AG09319 (cell line): Measurements from ENCODE around the gene RPUSD1.

Source experiments
- DNase-seq: peaks from one replicate; pipeline ENCODE4 v3.0.0-alpha.2; 2010; ENCODE audit warnings: low read depth; ENCODE audit errors: extremely low read depth
- TF ChIP-seq, protein P1 (sequence below): IDR thresholded peaks from 2 replicates; pipeline ENCODE4 v1.5.1; 2011; ENCODE audit warnings: low read depth, mild to moderate bottlenecking, inconsistent platforms, low read length, moderate library complexity

RPUSD1 gene

DNA sequence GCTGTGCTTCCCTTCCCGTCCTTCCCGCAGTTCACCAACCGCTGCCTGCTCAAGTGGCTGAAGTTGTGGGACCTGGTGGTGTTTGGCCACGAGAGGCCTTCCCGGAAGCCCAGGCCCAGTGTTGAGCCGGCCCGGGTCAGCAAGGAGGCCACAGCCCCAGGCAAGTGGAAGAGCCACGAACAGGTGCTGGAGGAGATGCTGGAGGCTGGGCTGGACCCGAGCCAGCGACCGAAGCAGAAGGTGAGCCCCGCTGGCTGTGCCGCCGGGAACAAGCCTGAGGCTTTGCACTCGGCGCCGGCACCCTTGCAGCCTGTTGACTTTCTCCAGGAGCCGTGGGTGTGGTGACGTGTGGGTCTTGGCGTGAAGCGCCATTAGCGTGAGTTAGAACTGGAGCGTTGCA, 3.0 kb upstream of the RPUSD1 start:
- TF ChIP-seq, protein P1, sequence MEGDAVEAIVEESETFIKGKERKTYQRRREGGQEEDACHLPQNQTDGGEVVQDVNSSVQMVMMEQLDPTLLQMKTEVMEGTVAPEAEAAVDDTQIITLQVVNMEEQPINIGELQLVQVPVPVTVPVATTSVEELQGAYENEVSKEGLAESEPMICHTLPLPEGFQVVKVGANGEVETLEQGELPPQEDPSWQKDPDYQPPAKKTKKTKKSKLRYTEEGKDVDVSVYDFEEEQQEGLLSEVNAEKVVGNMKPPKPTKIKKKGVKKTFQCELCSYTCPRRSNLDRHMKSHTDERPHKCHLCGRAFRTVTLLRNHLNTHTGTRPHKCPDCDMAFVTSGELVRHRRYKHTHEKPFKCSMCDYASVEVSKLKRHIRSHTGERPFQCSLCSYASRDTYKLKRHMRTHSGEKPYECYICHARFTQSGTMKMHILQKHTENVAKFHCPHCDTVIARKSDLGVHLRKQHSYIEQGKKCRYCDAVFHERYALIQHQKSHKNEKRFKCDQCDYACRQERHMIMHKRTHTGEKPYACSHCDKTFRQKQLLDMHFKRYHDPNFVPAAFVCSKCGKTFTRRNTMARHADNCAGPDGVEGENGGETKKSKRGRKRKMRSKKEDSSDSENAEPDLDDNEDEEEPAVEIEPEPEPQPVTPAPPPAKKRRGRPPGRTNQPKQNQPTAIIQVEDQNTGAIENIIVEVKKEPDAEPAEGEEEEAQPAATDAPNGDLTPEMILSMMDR: no peak
- DNase-seq: no peak

DNA sequence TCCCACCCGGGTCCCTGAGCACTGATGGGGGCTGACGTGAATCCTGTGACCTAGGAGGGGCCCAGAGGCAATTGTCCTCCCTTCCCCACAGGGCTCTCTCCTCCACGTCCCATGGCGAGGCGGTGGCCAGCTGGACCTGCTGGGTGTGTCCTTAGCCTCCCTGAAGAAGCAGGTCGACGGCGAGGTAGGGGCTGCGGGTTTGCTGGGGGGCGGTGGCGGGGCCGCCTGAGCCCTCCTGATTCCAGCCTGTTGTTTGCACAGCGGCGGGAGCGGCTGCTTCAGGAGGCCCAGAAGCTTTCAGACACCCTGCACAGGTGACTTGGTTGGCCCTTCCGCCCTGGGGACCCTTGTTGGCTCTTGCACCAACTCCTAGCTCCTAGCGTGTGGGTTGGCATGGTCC, 1.9 kb upstream of the RPUSD1 start:
- TF ChIP-seq, protein P1: no peak
- no peak for DNase-seq

DNA sequence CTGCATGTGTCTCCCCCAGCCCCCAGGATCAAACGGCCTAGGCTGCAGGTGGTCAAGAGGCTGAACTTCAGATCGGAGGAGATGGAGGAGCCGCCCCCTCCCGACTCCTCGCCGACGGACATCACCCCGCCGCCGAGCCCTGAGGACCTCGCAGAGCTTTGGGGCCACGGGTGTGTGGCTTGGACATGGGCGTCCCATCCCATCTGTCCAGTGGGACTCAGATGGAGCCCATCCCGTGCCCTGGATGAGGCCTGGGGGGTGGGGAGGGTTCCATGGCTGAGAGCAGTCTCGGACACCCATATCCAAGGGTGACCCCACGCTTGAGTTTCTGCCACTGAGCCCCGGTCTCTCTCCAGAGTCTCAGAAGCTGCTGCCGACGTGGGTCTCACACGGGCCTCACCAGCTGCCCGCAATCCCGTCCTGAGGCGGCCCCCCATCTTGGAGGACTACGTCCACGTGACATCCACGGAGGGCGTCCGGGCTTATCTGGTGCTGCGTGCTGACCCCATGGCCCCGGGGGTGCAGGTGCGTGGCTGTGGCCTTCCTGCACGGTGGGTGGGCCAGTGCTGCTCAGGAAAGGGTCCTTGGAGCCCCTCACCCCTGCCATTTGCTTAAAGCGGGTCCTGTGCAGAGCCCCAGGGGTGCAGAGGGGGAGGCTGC, 1.1 kb upstream of the RPUSD1 start:
- no peak for DNase-seq
- TF ChIP-seq, protein P1: no peak

DNA sequence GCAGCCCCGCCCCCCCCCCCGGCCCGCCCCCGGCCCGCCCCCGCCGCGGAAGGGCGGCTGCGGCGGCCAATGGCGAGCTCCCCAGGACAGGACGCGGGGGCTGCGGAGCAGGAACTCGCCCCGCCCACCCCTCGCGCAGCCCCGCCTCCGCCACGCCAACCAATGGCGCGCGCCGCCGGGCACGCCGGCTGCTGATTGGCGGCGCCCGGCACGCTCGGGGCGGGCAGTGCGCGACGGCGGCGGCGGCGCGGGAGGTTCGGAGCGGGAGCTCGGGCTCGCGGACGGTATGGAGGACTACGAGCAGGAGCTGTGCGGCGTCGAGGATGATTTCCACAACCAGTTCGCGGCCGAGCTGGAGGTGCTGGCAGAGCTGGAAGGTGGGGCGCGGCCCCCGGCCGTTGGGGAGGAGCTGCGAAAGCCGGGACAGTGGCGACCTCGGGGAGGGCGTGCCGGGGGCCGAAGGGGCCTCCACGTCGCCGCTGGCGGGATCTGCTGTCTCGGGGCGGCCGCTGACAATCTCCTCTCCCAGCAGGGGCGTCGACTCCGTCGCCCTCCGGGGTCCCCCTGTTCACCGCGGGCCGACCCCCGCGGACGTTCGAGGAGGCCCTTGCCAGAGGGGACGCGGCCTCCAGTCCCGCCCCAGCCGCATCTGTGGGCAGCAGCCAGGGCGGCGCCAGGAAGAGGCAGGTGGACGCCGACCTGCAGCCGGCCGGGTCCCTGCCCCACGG, 382 bp upstream of the RPUSD1 start, which contains the start of gene CHTF18:
TSS of gene CHTF18 (plus strand) at position 222 of the 728 bp plus-strand sequence. CDS start at position 287, 65 bp downstream.
- DNase-seq: peak; percentile 77
- TF ChIP-seq, protein P1: no peak

DNA sequence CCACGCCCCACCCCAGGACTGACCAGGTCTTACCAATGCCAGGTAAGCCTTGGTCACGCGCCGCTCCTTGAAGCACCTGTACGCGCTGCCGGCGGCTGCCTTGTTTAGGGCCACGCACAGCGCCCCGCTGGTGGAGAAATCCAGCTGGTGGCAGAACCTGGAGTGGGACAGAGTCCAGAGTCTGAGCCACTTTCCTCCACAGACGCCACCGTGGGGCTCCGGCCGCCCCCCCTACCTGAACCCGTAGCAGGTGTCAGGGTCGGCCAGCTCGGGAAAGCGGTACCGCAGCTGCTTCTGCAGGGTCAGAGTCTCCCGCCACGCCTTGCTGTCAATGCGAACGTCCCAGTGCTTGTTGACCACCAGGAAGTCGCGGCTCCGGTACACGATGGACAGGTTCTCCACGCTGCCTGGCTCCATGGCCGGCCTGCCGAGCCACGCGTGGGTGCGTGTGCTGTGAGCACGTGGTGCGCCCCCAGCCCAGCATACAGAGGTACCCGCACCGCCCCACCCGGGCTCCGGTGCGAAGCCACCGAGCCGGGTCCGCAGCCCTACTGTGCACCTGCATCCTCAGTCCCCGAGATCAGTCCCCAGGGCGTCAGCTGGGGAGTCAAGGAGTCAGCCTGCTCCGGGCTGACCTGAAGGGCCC, 737 bp downstream of the RPUSD1 start:
- no peak for DNase-seq
- TF ChIP-seq, protein P1: no peak

DNA sequence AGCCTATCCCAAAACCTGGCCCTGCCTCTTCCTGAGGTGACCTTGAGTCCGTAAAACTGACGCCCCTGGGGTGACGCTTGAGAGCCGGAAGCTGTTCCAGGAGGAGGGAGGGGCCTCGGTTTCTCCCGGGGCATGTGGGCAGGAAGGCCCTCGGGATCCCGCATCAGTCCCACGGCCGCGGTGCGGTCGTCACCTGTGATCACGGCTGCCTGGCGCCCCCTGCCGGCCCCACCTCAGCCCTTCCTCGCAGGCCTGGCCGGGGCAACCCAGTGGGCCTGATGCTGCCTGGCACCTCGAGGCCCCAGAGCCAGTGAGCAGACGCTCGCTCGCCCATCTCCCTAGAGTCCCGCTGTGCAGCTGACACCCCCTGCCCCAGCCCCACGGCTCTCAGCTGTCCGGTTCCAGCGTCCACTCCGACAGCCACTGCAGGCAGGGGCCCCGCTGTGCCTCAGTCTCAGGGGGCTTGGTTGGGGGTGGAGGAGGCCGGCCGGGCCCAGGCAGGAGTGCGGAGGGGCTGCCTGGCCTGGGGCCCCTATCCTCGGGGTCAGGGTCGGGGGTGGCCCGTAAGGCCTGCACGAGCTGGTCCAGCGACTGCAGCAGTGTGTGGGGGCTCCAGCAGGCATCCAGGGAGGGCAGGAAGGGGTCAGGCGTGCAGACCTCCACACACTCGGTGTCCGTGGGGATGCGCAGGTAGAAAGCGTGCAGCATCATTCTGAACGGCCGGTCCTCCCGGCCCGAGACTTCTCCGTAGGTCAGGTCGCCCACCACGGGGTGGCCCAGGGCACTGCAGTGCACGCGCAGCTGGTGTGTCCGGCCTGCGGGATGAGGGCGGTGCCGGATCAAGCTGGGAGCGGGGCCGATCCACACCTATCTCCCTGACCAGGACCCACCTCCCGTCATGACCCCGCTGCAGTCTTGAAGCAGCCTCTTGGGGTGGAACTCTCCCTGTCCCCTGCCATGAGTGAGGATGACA, 2.3 kb downstream of the RPUSD1 start:
- TF ChIP-seq, protein P1: peak; percentile 63
- DNase-seq: no peak
